ACHN (cell line): ENCODE results near the gene QSOX2.

Experiments used
- DNase-seq: peaks from one replicate; pipeline ENCODE4 v3.0.0-alpha.2; 2015
- in situ Hi-C: cut with HindIII; loops from 2 replicates; pipeline ENCODE4 v1.10.0; 2017; ENCODE audit warnings: low sequenced_read_pairs, low pct_ligation_motif_present, low pct_unique_long_range_greater_than_20kb

QSOX2 gene

GRCh38 chr9:136172412-136173079, 73.1 kb downstream of the QSOX2 start:
- in situ Hi-C loops = no loop called here
- no peak for DNase-seq

DNA sequence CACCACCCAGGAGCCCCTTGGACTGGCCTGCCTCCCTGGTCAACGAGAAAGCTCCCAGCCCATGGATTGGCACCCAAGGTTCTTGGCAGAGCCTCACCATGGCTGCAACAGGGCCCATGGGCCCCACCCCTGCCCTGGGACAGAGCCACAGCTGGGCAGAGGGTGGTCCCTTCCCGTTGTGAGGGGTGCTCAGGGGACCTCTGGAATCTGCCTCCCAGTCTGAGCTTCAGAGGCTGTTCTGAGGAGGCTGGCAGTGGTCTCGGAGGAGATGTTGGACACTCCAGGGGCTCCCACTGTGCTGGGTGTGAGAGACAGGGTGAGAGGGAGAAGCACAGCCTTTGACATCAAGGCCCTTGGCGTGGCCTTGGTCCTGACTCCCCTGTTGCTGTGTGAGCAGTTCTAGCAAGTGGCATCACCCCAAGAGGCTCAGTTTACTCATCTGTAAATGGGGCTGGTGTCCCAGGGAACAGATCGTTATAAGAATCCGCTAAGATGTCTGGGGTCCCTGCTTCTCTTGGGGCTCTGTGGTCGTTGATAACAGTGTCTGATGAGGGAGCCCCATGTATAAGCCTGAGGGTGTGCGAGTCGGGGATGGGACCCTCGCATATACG, 73.7 kb downstream of the QSOX2 start:
- DNase-seq = no peak
- in situ Hi-C loops = no loop called here

DNA sequence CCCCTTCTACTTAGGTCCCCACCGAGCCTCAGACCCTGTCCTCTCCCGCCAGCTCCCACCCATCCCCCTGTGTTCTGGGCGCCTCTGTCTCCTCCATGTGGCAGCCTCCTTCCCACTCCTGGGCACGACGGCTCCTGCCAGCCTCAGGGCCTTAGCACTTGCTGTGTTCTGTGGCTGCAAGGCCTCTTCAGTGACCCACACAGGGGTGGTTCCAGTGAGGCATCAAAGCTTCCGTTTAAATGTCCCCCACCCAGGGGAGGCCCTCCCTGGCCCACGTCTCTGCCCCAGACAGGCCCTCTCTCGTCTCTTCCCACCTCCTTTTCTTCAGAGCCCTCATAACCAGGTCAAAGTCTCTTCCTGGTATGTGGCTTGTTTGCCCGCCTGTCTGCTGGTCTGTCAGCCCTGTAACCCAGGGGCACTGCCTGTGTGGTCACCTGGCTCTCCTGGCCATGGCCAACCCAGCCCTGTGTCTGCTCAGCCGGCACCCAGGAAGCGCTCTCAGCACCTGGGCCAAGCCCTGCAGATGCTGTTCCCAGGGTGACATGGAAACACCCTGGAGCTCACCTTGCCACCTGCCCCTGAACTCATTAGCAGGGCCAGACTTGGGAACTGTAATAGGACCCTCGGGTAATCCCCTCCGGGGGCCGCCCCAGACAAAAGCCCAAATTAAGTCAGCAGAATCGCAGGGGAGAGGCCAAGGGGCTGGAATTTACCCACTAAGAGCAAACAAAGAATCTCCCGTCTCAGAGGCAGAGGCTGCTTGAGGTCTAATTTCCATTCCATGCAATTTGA, 74.4 kb downstream of the QSOX2 start:
- in situ Hi-C loops = no loop called here
- no peak for DNase-seq

DNA sequence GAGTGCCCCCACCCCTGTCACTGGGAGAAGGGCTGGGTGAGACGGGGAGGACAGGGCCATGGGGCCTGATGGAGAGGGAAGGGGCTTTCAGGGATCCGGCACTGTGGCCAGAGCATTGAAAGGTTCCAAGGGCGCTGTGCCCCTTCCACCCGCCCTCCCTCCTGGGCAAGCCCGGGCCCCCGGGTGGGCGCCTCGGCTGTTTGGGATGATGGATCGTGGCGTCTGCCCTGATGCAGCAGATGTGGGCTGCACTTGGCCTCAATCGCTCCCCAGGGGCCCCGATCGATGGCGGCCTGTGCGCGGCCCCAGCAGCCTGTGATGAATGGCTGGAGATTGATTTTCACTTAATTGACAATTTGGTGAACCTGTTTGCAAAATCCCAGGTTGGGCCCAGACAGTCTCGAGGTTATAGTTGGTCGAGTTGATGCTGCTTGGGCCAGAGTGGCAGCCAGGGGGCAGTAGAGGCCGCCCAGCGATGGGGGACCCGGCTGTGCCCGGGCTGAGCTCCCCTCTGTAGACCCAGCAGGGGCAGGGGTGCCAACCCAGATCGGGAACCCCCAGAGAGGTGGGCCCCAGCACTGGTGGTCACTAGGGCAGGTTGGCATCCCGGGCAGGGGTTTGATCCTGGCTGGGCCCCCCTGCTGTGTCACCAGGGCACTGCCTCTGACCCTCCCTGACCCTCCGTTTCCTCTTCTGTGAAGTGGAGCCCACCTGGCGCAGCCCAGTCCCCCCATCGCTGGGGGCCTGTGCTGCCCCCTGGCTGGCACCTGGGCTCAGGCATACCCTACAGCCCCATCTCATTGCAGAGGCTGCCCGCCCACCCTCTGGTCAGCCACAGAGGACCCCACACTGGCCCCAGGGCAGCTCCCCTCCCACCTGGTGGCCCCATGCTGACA, 75.4 kb downstream of the QSOX2 start:
- in situ Hi-C loops = no loop called here

DNA sequence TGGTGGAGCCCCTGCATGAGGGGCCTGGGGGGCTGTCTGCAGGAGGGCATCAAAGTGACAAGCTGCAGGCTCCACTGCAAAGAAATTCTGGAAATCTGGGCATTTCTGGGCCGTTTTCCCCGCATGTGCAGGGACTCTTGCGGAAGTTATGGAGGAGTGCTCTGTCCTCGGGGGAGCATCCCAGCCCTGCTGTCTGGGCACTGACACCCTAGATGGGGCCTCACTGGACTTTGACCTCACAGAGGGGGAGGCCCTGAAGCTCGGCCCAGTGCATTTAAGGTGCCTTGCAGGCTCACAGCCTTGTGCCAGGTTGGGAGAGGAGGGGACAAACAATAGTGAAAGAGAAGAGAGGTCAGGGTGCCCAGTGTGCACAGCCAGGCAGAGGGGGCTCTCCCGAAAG, 76.1 kb downstream of the QSOX2 start:
- DNase-seq = no peak
- in situ Hi-C loops = no loop called here

More for the DNA sequence above, 75.4 kb downstream of the QSOX2 start:
- DNase-seq = peak; percentile 19

DNA sequence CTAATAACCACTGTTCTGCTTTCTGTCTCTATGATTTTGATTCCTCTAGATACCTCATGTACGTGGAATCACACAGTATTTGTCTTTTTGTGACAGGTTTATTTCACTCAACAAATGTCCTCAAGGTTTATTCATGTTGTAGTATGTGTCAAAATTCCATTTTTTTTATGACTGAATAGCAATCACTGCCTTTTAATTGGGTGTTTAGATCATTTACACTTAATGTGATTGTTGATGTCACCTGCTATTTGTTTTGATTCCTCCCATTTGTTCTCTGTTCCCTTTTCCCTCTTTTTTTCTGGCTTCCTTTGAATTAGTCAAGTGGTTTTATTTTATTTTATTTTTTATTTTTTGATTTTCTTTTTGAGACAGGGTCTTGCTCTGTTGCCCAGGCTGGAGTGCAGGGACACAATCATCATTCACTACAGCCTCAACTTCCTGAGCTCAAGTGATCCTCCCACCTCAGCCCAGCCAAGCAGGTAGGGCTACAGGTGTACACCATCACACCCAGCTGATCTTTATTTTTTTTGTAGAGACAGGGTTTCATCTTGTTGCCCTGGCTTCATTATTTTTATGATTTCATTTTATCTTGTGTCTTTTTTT, 82.3 kb downstream of the QSOX2 start:
- no peak for DNase-seq
- in situ Hi-C loops = no loop called here

DNA sequence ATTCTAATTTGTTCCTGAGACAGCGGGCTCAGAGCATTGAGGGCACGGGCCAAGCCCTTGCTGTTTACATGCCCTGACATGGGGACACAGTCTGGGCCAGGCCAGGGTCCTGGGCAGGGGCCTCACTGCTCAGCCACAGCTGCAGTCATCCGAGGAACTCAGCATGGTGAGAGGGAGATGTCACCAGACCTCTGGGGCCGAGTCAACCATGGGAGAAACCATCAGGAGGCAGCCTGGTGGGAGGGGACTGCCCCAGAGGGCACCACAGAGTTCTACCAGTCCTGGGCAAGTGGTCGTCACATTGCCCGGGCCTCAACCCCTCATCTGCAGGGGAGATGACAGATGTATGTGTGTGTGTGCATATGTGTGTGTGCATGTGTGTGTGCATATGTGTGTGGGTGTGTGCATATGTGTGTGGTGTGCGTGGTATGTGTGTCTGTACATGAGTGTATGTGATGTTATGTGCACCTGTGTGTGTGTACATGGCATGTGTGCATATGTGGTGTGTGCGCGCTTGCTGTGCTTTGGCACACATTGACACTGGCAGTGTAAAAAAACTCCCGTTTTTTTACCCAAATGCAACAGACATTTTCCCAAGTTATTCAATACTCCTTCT, 84.5 kb downstream of the QSOX2 start:
- in situ Hi-C loops = no loop called here
- no peak for DNase-seq

GRCh38 chr9:136160381-136160841, 85.2 kb downstream of the QSOX2 start:
- DNase-seq = no peak
- in situ Hi-C loops = no loop called here

- in situ Hi-C loops = no loop called here
- DNase-seq = no peak
These were observed 85.8 kb downstream of the QSOX2 start for GRCh38 chr9:136159851-136160250.

DNA sequence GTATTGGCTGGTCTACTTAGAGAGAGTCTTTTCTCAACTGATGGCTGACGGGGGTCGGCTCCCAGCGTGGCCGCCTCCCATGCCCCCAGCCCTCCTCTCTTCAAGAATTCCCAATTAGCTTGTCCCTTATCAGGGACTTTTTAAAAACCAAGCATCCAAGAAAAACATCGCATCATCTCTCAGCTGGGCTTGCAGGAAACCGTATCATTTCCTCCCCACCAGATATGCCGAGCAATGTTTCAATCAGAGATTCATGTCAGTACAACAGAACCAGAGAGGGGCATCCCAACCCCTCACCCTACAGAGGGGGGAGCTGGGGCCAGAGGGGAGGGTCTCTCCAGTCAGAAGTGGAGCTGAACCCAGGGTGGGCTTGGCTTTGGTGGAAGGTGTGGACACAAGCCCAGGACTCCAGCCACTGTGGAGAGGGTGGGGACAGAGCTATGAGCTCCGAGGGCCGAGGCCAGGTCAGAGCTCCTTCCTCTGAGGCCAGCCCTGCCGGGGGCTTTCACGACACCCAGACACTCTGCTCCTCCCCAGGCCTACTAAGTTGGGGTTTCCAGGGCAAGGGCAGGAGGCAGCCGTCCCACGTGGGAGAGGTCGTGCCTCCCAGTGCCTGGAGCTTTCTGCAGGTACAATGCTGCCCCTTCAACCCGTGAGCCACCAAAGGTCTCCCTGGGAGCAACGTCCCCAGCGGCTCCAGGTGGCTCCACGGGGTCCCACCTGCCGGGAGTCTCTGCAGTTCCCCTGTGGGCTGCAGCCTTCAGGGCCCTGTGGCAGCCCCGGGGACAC, 87.9 kb downstream of the QSOX2 start:
- no peak for DNase-seq
- in situ Hi-C loops = no loop called here
